Uterine smooth muscle cell (primary cell): ENCODE data around the gene MYOCD. TPM values are rescaled to one million over a fixed set of nuclear protein-coding genes. Genes with fewer than 3 reads are reported as not detected.

Source experiments
- total RNA-seq: library from RNA; depleted of rRNA; stranded (reverse); fragments of >200 nt; gene quantifications from 2 replicates; pipeline ENCODE4 v1.2.3, GENCODE V29; 2014

Gene MYOCD, protein sequence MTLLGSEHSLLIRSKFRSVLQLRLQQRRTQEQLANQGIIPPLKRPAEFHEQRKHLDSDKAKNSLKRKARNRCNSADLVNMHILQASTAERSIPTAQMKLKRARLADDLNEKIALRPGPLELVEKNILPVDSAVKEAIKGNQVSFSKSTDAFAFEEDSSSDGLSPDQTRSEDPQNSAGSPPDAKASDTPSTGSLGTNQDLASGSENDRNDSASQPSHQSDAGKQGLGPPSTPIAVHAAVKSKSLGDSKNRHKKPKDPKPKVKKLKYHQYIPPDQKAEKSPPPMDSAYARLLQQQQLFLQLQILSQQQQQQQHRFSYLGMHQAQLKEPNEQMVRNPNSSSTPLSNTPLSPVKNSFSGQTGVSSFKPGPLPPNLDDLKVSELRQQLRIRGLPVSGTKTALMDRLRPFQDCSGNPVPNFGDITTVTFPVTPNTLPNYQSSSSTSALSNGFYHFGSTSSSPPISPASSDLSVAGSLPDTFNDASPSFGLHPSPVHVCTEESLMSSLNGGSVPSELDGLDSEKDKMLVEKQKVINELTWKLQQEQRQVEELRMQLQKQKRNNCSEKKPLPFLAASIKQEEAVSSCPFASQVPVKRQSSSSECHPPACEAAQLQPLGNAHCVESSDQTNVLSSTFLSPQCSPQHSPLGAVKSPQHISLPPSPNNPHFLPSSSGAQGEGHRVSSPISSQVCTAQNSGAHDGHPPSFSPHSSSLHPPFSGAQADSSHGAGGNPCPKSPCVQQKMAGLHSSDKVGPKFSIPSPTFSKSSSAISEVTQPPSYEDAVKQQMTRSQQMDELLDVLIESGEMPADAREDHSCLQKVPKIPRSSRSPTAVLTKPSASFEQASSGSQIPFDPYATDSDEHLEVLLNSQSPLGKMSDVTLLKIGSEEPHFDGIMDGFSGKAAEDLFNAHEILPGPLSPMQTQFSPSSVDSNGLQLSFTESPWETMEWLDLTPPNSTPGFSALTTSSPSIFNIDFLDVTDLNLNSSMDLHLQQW
- 0.11 and 0.12 TPM in 2 replicates for total RNA-seq

DNA sequence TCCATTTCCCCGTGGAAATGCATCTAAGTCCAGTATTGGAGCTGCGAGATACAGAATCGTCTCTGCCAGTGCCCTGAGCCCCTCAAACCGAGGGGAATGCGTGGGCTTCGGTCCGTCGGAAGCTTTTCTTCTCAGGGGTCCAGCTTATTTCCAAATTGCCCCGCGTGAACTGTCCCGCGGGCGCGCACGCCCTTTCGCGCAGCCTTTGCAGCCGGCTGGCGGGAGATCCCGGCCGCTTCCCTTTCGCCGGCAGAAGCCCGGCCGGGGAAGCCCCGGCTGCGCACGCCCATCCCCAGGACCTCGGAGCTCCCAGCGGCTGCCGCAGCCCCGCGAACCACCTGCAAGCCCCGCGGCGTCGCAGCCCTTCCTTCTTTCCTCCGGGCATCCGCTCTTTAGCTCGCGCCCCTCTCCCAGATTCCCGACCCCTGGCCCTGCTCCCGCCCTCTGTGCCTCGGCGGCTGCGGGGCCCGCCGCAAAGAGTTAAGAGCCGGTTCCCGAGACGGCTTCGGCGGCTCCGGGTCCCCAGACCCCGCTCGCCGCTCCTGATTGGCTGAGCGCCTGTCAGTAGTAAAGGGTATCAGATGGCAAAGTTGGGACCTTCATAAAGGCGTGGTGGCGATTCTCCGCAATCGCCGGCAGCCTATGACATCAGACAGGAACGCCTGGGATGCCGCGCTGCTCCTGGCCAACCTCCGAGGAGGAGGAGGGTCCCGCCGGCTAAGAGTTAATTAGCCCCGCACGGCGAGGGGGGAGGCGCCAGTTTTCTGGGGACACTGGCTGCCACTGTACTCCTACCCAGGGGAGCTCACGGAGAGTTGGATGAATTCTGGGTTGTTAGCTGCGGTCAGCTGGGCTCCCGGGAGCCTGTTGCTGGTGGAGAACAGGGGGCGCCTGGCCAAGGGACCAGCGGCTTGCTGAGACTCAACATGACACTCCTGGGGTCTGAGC, at the start of gene MYOCD:
Gene MYOCD, plus strand, starts transcription at position 628 of the 948 bp plus-strand sequence. Its CDS starts 299 bp downstream, at position 927.

DNA sequence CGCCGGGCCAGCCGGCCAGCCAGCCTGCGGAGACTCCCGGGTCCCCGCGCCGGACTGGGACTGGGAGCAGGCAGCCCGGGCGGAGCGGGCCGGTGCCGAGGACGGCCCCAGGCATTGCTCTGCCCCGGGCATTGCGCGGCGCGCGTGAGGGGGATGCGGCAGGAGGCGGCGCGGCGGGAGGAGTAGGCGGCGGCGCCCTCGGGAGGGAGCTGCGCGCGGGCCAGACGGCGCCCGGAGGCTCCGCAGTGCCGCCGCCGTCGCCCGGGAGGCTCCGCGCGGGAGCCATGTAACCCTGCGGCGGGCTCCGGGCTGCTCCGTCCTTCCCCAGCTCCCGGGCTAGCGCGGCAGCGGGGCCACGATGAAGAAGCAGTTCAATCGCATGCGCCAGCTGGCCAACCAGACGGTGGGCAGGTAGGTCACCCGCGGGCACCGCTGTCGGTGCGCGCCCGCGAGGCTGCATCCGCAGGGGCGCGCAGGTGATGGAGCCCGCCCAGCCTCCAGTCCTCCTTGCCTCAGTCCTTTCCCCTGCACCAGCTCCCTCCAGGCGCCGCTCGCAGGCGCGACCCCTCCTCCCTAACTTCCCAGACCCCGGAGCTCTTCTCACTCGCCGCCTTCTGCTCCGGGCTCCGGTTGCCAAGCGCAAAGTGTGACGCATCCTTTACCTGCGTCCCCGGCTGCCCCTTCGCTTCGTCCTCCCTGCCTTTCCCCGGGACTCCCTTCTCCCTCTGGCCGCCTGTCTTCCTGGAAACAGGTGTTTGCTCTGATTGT, 124.0 kb downstream of the MYOCD start, which contains the start of gene ARHGAP44:
Gene ARHGAP44, plus strand, starts transcription at position 18 of the 768 bp plus-strand sequence. Its CDS starts 341 bp downstream, at position 359.

Other genes starting within 250 kb of the MYOCD start
- gene ARHGAP44, start 123.6 kb downstream of the MYOCD start, total RNA-seq: 1.7 and 1.9 TPM in 2 replicates